Astrocyte (in vitro differentiated cells and primary cell): Measurements from ENCODE around the gene TBC1D8B. TPM values are rescaled to one million over a fixed set of nuclear protein-coding genes. Genes with fewer than 3 reads are reported as not detected.

Experiments
- DNase-seq: peaks from one replicate; pipeline ENCODE4 v3.0.0-alpha.2; 2010; ENCODE audit warnings: low read depth
- FAIRE-seq: peaks from 2 replicates; lab custom pipeline; 2011; peaks lifted over from hg19 to GRCh38; lab: Jason Lieb, UNC
- H2AFZ ChIP-seq: 2 replicates; pipeline ENCODE4 v1.6.0; 2012; ENCODE audit warnings: low read depth, low read length, inconsistent platforms
- H3K27ac ChIP-seq: 2 replicates; pipeline ENCODE4 v1.5.1; 2011; ENCODE audit warnings: low read depth, low read length, inconsistent platforms
- H3K27me3 ChIP-seq: 2 replicates; pipeline ENCODE4 v1.6.0; 2011; ENCODE audit warnings: low read length, inconsistent platforms; ENCODE audit not compliant: insufficient read depth
- H3K36me3 ChIP-seq: 2 replicates; pipeline ENCODE4 v1.5.1; 2011; ENCODE audit warnings: low read length, inconsistent platforms; ENCODE audit not compliant: insufficient read depth
- H3K4me1 ChIP-seq: 2 replicates; pipeline ENCODE4 v1.5.1; 2011; ENCODE audit warnings: low read length, inconsistent platforms; ENCODE audit not compliant: insufficient read depth
- H3K4me2 ChIP-seq: 2 replicates; pipeline ENCODE4 v1.6.0; 2012; ENCODE audit warnings: low read length, inconsistent platforms
- H3K4me3 ChIP-seq: 2 replicates; pipeline ENCODE4 v1.5.1; 2011; ENCODE audit warnings: low read depth, mild to moderate bottlenecking, low read length, inconsistent platforms; ENCODE audit not compliant: insufficient read depth
- H3K79me2 ChIP-seq: 2 replicates; pipeline ENCODE4 v1.6.0; 2012; ENCODE audit warnings: mild to moderate bottlenecking, low read length, inconsistent platforms; ENCODE audit not compliant: insufficient read depth
- H3K9ac ChIP-seq: 2 replicates; pipeline ENCODE4 v1.6.0; 2012; ENCODE audit warnings: mild to moderate bottlenecking, low read length, inconsistent platforms
- H3K9me3 ChIP-seq: 2 replicates; pipeline ENCODE4 v1.5.1; 2012; ENCODE audit warnings: low read depth, mild to moderate bottlenecking, low read length, inconsistent platforms; ENCODE audit not compliant: insufficient read depth
- H4K20me1 ChIP-seq: 2 replicates; pipeline ENCODE4 v1.6.0; 2012; ENCODE audit warnings: low read length, inconsistent platforms; ENCODE audit not compliant: insufficient read depth
- H3K27ac Mint-ChIP-seq: one replicate; pipeline ENCODE4 v1.8.0; 2021; ENCODE audit warnings: mild to moderate bottlenecking, mixed read lengths; ENCODE audit not compliant: unreplicated experiment
- H3K27me3 Mint-ChIP-seq: one replicate; pipeline ENCODE4 v1.8.0; 2021; ENCODE audit warnings: low read depth, mixed read lengths; ENCODE audit not compliant: unreplicated experiment
- H3K36me3 Mint-ChIP-seq: one replicate; pipeline ENCODE4 v1.8.0; 2021; ENCODE audit warnings: low read depth, mixed read lengths; ENCODE audit not compliant: unreplicated experiment
- H3K4me1 Mint-ChIP-seq: one replicate; pipeline ENCODE4 v1.8.0; 2021; ENCODE audit warnings: low read depth, mixed read lengths; ENCODE audit not compliant: unreplicated experiment
- H3K4me3 Mint-ChIP-seq: one replicate; pipeline ENCODE4 v1.8.0; 2021; ENCODE audit warnings: mild to moderate bottlenecking, moderate library complexity, mixed read lengths; ENCODE audit not compliant: unreplicated experiment
- H3K9me3 Mint-ChIP-seq: one replicate; pipeline ENCODE4 v1.8.0; 2021; ENCODE audit warnings: mild to moderate bottlenecking, mixed read lengths; ENCODE audit not compliant: unreplicated experiment
- EZH2 ChIP-seq: IDR thresholded peaks from 2 replicates; pipeline ENCODE4 v1.6.1; 2012; ENCODE audit warnings: mild to moderate bottlenecking, low read length, inconsistent platforms; ENCODE audit not compliant: insufficient read depth
- total RNA-seq: library from RNA; stranded (reverse); gene quantifications from 2 replicates; pipeline ENCODE4 v1.2.1, GENCODE V29; 2021
- TF ChIP-seq, protein P1 (sequence below): IDR thresholded peaks from 2 replicates; pipeline ENCODE4 v1.5.1; 2011; ENCODE audit warnings: low read depth, mild to moderate bottlenecking, inconsistent platforms, low read length, moderate library complexity; ENCODE audit not compliant: insufficient read depth

The TBC1D8B gene
- total RNA-seq, 1 donor from 2014 or later = 12.1 TPM

GRCh38 chrX:106902684-106903083 lies 100.2 kb downstream of the TBC1D8B start:
- Histone ChIP-seq H3K27ac (no peak overlapping the region), H3K79me2 (no peaks in the 10 kb centered on the region), H3K4me2 (no peak overlapping the region), H3K4me1 (no peaks in the 10 kb centered on the region), H3K27me3 (no peaks in the 10 kb centered on the region), H3K4me3 (no peak overlapping the region), H3K36me3 (no peaks in the 10 kb centered on the region), H4K20me1 (no peaks in the 10 kb centered on the region), H2AFZ (no peak overlapping the region), H3K9ac (no peak overlapping the region), H3K9me3 (no peaks in the 10 kb centered on the region)
- Mint-ChIP-seq H3K4me3 (no peak overlapping the region), H3K4me1 (peaks cover 8% of the 10 kb centered on the region), H3K36me3 (no peaks in the 10 kb centered on the region), H3K27ac (no peak overlapping the region), H3K27me3 (peaks cover 3% of the 10 kb centered on the region), H3K9me3 (no peaks in the 10 kb centered on the region)
- no peak for TF ChIP-seq EZH2
- TF ChIP-seq, protein P1, sequence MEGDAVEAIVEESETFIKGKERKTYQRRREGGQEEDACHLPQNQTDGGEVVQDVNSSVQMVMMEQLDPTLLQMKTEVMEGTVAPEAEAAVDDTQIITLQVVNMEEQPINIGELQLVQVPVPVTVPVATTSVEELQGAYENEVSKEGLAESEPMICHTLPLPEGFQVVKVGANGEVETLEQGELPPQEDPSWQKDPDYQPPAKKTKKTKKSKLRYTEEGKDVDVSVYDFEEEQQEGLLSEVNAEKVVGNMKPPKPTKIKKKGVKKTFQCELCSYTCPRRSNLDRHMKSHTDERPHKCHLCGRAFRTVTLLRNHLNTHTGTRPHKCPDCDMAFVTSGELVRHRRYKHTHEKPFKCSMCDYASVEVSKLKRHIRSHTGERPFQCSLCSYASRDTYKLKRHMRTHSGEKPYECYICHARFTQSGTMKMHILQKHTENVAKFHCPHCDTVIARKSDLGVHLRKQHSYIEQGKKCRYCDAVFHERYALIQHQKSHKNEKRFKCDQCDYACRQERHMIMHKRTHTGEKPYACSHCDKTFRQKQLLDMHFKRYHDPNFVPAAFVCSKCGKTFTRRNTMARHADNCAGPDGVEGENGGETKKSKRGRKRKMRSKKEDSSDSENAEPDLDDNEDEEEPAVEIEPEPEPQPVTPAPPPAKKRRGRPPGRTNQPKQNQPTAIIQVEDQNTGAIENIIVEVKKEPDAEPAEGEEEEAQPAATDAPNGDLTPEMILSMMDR = no peak
- DNase-seq (no peak), FAIRE-seq (no peak)

GRCh38 chrX:106903291-106903824 lies 100.9 kb downstream of the TBC1D8B start, which contains the start of gene RIPPLY1:
TSS of gene RIPPLY1 (minus strand) at chrX:106903341. CDS start at chrX:106903287, 54 bp downstream.
- Mint-ChIP-seq H3K4me1 (peaks cover 8% of the 10 kb centered on the region), H3K27ac (no peak within 1 kb of the TSS), H3K36me3 (no peaks in the 10 kb centered on the region), H3K27me3 (peaks cover 3% of the 10 kb centered on the region), H3K4me3 (no peak within 1 kb of the TSS), H3K9me3 (no peaks in the 10 kb centered on the region)
- H3K9me3 ChIP-seq = no peaks in the 10 kb centered on the region
- no peaks in the 10 kb centered on the region for H3K36me3 ChIP-seq
- H3K4me2 ChIP-seq = no peak within 1 kb of the TSS
- TF ChIP-seq, protein P1 = no peak
- TF ChIP-seq EZH2 = no peak
- no peak within 1 kb of the TSS for H3K9ac ChIP-seq
- FAIRE-seq = no peak
- H3K27me3 ChIP-seq = no peaks in the 10 kb centered on the region
- no peaks in the 10 kb centered on the region for H3K4me1 ChIP-seq
- no peaks in the 10 kb centered on the region for H3K79me2 ChIP-seq
- no peaks in the 10 kb centered on the region for H4K20me1 ChIP-seq
- no peak within 1 kb of the TSS for H2AFZ ChIP-seq
- DNase-seq = no peak
- H3K4me3 ChIP-seq = no peak within 1 kb of the TSS
- H3K27ac ChIP-seq = no peak within 1 kb of the TSS

GRCh38 chrX:106903856-106904528 lies 101.5 kb downstream of the TBC1D8B start:
- Histone ChIP-seq H3K36me3 (no peaks in the 10 kb centered on the region), H2AFZ (no peak overlapping the region), H3K27me3 (no peaks in the 10 kb centered on the region), H3K9me3 (no peaks in the 10 kb centered on the region), H4K20me1 (no peaks in the 10 kb centered on the region), H3K4me1 (no peaks in the 10 kb centered on the region), H3K4me2 (no peak overlapping the region), H3K4me3 (no peak overlapping the region), H3K9ac (no peak overlapping the region), H3K27ac (no peak overlapping the region), H3K79me2 (no peaks in the 10 kb centered on the region)
- peaks cover 3% of the 10 kb centered on the region for H3K27me3 Mint-ChIP-seq
- TF ChIP-seq EZH2 = no peak
- TF ChIP-seq, protein P1 = no peak
- no peak overlapping the region for H3K4me3 Mint-ChIP-seq
- H3K4me1 Mint-ChIP-seq = peaks cover 8% of the 10 kb centered on the region
- H3K36me3 Mint-ChIP-seq = no peaks in the 10 kb centered on the region
- DNase-seq (no peak), FAIRE-seq (no peak)
- no peak overlapping the region for H3K27ac Mint-ChIP-seq
- H3K9me3 Mint-ChIP-seq = no peaks in the 10 kb centered on the region
